Measurements from ENCODE around the gene LMO3. TPM values are rescaled to one million over a fixed set of nuclear protein-coding genes. Genes with fewer than 3 reads are reported as not detected.
A peak's percentile ranks its signal among the peaks of the same experiment; 100 is the strongest.

The LMO3 gene
- total RNA-seq, 1 donor from 2014 or later = not detected

GRCh38 chr12:16599081-16599480 lies 6.9 kb downstream of the LMO3 start:
- DNase-seq = no peak

DNA sequence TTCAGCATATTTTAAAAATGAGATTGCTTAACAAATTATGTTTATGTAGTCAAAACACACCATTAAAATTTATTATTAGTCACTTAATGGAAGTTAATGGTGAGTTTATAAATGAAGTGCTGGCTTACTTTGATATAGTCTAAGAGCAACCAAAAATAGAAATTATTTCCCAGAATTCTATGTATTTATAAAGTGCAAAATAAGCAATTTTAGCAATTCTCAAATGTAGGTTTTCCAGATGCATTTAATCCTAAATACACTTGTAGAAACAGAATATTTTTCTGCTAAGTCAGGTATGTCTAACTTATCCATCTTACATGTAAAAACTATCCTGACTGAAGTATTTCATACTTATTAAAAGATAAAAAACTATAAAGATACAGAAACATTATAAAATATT lies 11.2 kb downstream of the LMO3 start:
- no peak for DNase-seq

DNA sequence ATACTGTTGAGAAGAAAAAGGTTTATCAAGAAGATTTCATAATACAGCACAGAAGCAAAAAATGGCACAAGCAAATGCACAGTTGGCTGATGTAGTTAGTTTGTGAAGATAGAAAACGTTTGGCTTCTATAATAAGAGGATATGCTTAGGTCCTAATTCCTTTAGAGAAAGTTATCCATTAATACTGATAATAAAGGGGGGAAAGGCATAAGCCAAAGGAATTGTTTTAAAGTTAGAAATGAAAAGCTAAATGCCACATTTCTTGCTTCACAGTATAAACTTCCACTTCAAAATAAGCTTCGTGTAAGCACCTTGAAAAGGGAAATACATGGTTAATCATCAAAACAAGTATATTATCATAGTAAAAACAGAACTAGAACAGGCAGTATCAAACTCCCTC lies 12.4 kb downstream of the LMO3 start:
- DNase-seq = no peak

- DNase-seq = no peak
These were observed 15.3 kb downstream of the LMO3 start for GRCh38 chr12:16590645-16591044.

- no peak for DNase-seq
These were observed 17.1 kb downstream of the LMO3 start for GRCh38 chr12:16588812-16589211.

- no peak for DNase-seq
These were observed 18.4 kb downstream of the LMO3 start for GRCh38 chr12:16587514-16587913.

GRCh38 chr12:16587110-16587453 lies 18.9 kb downstream of the LMO3 start:
- DNase-seq = no peak

- no peak for DNase-seq
These were observed 19.4 kb downstream of the LMO3 start for GRCh38 chr12:16586350-16587109.

GRCh38 chr12:16585781-16586180 lies 20.2 kb downstream of the LMO3 start:
- DNase-seq = no peak

- DNase-seq = no peak
These were observed 21.8 kb downstream of the LMO3 start for GRCh38 chr12:16583969-16584745.

DNA sequence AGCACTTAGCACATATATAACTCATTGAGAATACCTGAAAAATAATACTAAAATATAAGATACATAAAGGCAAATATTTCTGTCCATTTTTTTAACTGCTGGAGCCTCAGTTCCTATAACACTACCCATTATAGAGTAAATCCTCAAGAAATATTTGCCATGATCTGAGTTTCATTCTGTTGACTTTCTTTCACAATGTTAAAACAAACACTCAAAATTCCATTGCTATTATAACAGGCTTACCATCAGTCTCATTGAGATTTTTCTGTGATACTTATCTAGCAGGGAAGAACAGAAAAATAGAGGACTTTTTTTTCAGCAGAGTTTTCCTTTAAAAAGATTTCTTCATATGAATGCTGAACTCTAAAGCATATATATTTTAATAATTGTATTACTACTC lies 24.5 kb downstream of the LMO3 start:
- no peak for DNase-seq

- DNase-seq = no peak
These were observed 26.9 kb downstream of the LMO3 start for GRCh38 chr12:16579041-16579440.

GRCh38 chr12:16573398-16574077 lies 32.4 kb downstream of the LMO3 start:
- no peak for DNase-seq

DNA sequence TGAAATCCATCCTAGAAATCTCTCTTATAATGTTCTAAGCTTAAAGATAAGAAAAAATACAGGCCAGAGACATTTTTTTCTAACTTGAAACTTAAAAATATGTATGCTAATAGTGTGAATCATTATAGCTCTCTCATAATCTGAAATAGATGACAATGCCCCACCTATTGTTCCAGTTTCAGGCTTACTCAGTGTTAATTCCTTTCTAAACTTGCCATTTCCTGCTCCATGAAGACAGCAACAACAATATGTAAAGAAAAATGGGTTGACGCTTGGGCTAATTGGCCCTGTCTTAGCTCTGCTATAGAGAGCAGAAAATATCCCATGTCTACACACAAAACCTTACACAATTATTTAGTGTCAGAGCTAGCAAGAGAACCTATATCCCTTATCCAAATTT lies 37.1 kb downstream of the LMO3 start:
- DNase-seq = peak; percentile 5

GRCh38 chr12:16564675-16565074 lies 41.3 kb downstream of the LMO3 start:
- DNase-seq = no peak

DNA sequence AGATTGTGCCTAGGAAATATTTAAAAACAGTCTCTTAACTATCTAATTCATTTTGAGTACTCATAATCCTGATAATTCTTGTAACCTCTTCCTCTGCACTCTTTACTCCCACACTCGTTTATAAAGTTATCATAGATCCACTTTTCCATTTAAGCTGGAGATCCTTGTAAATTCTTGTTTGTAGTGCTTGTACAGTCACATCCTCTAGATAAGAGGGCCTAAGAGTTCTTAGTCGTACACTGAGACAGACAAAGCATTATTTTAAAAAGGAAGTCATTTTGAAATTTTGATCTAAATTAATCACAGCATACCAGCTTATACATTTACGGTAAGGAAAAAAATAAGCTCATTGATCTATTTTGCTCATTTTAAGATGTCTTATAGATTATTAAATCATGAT lies 42.5 kb downstream of the LMO3 start:
- no peak for DNase-seq

GRCh38 chr12:16562921-16563320 lies 43.0 kb downstream of the LMO3 start:
- no peak for DNase-seq

GRCh38 chr12:16562435-16562834 lies 43.5 kb downstream of the LMO3 start:
- DNase-seq = no peak

- DNase-seq = no peak
These were observed 45.7 kb downstream of the LMO3 start for GRCh38 chr12:16560273-16560672.

GRCh38 chr12:16555630-16556029 lies 50.3 kb downstream of the LMO3 start:
- no peak for DNase-seq

DNA sequence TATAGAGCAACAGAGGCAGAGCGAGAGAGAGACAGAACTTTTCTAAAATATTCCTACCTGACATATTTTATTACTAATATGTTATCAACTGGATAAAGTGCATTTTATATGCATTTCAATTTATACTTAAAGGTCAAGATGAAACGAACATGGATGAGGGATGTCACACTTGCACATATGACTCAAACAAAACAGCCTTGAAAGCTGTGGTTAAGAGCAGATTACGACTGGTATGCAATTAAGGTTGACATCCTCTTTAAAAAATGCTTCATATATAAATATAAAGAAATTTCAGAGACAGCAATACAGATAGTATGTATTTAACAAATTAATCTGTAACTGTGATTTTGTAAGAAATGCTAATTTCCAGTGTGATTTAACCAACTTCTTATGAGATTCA lies 52.5 kb downstream of the LMO3 start:
- no peak for DNase-seq

- no peak for DNase-seq
These were observed 53.7 kb downstream of the LMO3 start for GRCh38 chr12:16552301-16552700.

- no peak for DNase-seq
These were observed 60.1 kb downstream of the LMO3 start for GRCh38 chr12:16545836-16546235.

DNA sequence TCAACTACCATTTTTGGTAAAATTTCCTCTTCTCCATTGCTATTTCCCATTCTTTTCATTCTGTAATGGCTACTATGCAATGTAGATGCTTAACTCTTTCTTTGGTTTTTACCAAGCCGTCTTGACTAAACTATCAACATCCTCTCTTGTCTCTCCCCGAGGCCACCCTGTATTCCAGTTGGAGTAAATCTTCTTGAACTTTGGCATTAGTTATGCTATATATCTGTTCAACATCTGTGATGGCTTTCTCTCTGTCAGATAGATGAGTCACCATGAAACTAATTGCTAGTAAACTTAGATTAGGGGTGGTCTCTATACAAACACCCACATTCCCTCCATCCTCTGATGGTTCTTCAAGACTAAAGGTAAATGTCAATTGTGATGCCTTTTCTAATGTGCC lies 63.4 kb downstream of the LMO3 start:
- DNase-seq = no peak

Measured in dermis blood vessel endothelial cell (primary cell).